GM23338 (cell line): ENCODE results near the gene MTERF2. TPM values are rescaled to one million over a fixed set of nuclear protein-coding genes. Genes with fewer than 3 reads are reported as not detected.
"Not testable (repeated sequence)": the region's sequence is repeated elsewhere in the genome, so short reads cannot be mapped to it uniquely, and the experiment has no call there.

Source experiments
- ATAC-seq: fragments of 200-7000 bp; cut with Tn5 transposase; 3 replicates; pipeline ENCODE4 v1.9.1; 2020
- DNase-seq: peaks from one replicate; pipeline ENCODE4 v3.0.0-alpha.2; 2015; ENCODE audit warnings: low spot score
- H2AFZ ChIP-seq: fragments of 200-600 bp; sonication (generic); 2 replicates; pipeline ENCODE4 v1.8.0; 2016; ENCODE audit warnings: antibody characterized with exemption, mild to moderate bottlenecking, moderate library complexity
- H3F3A ChIP-seq: fragments of 200-600 bp; sonication (generic); replicated peaks from 2 replicates; pipeline ENCODE4 v1.8.0; 2017; ENCODE audit warnings: antibody characterized with exemption, mixed run types, low read depth
- H3K27ac ChIP-seq: fragments of 200-600 bp; sonication (generic); 2 replicates; pipeline ENCODE4 v1.6.1; 2016; ENCODE audit warnings: low read depth
- H3K27me3 ChIP-seq: fragments of 200-600 bp; sonication (generic); 2 replicates; pipeline ENCODE4 v1.8.0; 2016; ENCODE audit warnings: mild to moderate bottlenecking, mixed run types, moderate library complexity; ENCODE audit not compliant: insufficient read depth
- H3K36me3 ChIP-seq: fragments of 200-600 bp; sonication (generic); 2 replicates; pipeline ENCODE4 v1.8.0; 2016; ENCODE audit warnings: mild to moderate bottlenecking; ENCODE audit not compliant: insufficient read depth
- H3K4me1 ChIP-seq: fragments of 200-600 bp; sonication (generic); 2 replicates; pipeline ENCODE4 v1.8.0; 2016; ENCODE audit warnings: mild to moderate bottlenecking, moderate library complexity; ENCODE audit not compliant: insufficient read depth
- H3K4me2 ChIP-seq: fragments of 200-600 bp; sonication (generic); 2 replicates; pipeline ENCODE4 v1.7.1; 2017; ENCODE audit warnings: mixed run types
- H3K4me3 ChIP-seq: fragments of 200-600 bp; sonication (generic); 2 replicates; pipeline ENCODE4 v1.6.1; 2016; ENCODE audit warnings: mixed run types
- H3K79me2 ChIP-seq: fragments of 200-600 bp; sonication (generic); replicated peaks from 2 replicates; pipeline ENCODE4 v1.8.0; 2017; ENCODE audit warnings: mild to moderate bottlenecking; ENCODE audit not compliant: insufficient read depth
- H3K9me2 ChIP-seq: fragments of 200-600 bp; sonication (generic); 2 replicates; pipeline ENCODE4 v1.8.0; 2017; ENCODE audit not compliant: insufficient read depth
- H4K20me1 ChIP-seq: fragments of 200-600 bp; sonication (generic); replicated peaks from 2 replicates; pipeline ENCODE4 v1.8.0; 2017; ENCODE audit warnings: mild to moderate bottlenecking; ENCODE audit not compliant: insufficient read depth
- H3K27ac Mint-ChIP-seq: 2 replicates; pipeline ENCODE4 v1.8.0; 2020; ENCODE audit warnings: inconsistent platforms, mild to moderate bottlenecking, moderate library complexity, mixed read lengths
- H3K27me3 Mint-ChIP-seq: 3 replicates; pipeline ENCODE4 v1.8.0; 2022; ENCODE audit warnings: low read depth, mild to moderate bottlenecking, moderate library complexity, mixed read lengths, inconsistent platforms; ENCODE audit not compliant: insufficient read depth, poor library complexity
- H3K36me3 Mint-ChIP-seq: 3 replicates; pipeline ENCODE4 v1.8.0; 2021; ENCODE audit warnings: low read depth, mild to moderate bottlenecking, inconsistent platforms, moderate library complexity, mixed read lengths
- H3K4me1 Mint-ChIP-seq: 3 replicates; pipeline ENCODE4 v1.8.0; 2020; ENCODE audit warnings: mild to moderate bottlenecking, inconsistent platforms, mixed read lengths
- H3K4me3 Mint-ChIP-seq: 3 replicates; pipeline ENCODE4 v1.8.0; 2021; ENCODE audit warnings: moderate library complexity, mild to moderate bottlenecking, inconsistent platforms, mixed read lengths
- H3K9me3 Mint-ChIP-seq: 3 replicates; pipeline ENCODE4 v1.8.0; 2020; ENCODE audit warnings: moderate library complexity, mild to moderate bottlenecking, inconsistent platforms, mixed read lengths
- CREB1 ChIP-seq: fragments of 250-450 bp; sonication (Bioruptor Pico); IDR thresholded peaks from 2 replicates; pipeline ENCODE4 v1.5.0; 2020; ENCODE audit warnings: low read depth, mild to moderate bottlenecking, moderate library complexity
- EZH2 ChIP-seq: fragments of 200-600 bp; sonication (generic); IDR thresholded peaks from one replicate; pipeline ENCODE4 v1.8.0; 2017; ENCODE audit warnings: antibody characterized with exemption, mild to moderate bottlenecking, low read depth; ENCODE audit not compliant: unreplicated experiment
- polyA plus RNA-seq: library from polyadenylated mRNA; unstranded; fragments of >200 nt; fragmentation: Nextera tagmentation; extraction: Ambion mirVana; gene quantifications from 2 replicates; pipeline ENCODE4 v1.2.1, GENCODE V29; 2016
- total RNA-seq: library from RNA; depleted of rRNA; stranded (reverse); fragments of >200 nt; shearing (Covaris generic); gene quantifications from 2 replicates; pipeline ENCODE4 v1.2.3, GENCODE V29; 2014
- TF ChIP-seq, protein P1 (sequence below), 2 experiments: fragments of 200-600 bp in 1 of 2; sonication (generic) in 1 of 2; conservative IDR thresholded peaks; 2 replicates each; pipeline versions ENCODE4 v1.5.1 to v1.6.1; 2016 to 2017; ENCODE audit warnings: antibody characterized with exemption in 2 of 2, low read depth in 2 of 2, mild to moderate bottlenecking in 2 of 2, moderate library complexity in 1 of 2
- TF ChIP-seq, protein P2 (sequence below): IDR thresholded peaks from 2 replicates; pipeline ENCODE4 v1.6.1; 2016; ENCODE audit warnings: antibody characterized with exemption

MTERF2 gene
- total and polyA plus RNA-seq, 2 experiments from 2014 or later: 9.2 to 11.0 TPM

DNA sequence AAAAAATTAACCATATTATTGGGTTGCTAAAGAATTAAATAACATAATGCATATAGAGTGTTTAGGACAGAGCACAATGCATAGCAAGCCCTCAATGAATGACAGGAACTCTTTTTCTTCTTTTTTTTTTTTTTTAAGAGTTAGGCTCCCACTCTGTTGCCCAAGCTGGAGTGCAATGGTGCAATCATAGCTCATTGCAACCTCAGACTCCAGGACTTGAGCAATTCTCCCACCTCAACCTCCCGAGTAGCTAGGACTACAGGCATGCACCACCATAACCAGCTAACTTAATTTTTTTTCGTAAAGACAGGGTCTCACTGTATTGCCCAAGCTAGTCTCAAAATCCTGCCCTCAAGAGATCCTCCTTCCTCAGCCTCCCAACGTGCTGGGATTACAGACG is 20.5 kb upstream of the MTERF2 start:
- Mint-ChIP-seq H3K9me3 (no peaks in the 10 kb centered on the region), H3K4me3 (no peak overlapping the region), H3K36me3 (peaks cover 5% of the 10 kb centered on the region; the same call in 2 of the 3 replicates), H3K27me3 (no peaks in the 10 kb centered on the region), H3K4me1 (no peaks in the 10 kb centered on the region), H3K27ac (no peak overlapping the region)
- Histone ChIP-seq H3K36me3 (0 out of 2 replicates have a peak, but pooled peaks cover 4% of the 10 kb centered on the region), H3K4me2 (no peak overlapping the region), H3K9me2 (no peaks in the 10 kb centered on the region), H3K27ac (no peak overlapping the region), H3K27me3 (no peaks in the 10 kb centered on the region), H2AFZ (no peak overlapping the region), H3K4me1 (no peaks in the 10 kb centered on the region), H3K4me3 (no peak overlapping the region), H4K20me1 (peaks cover 3% of the 10 kb centered on the region; the same call in 1 of the 2 replicates), H3K79me2 (no peaks in the 10 kb centered on the region), H3F3A (no peaks in the 10 kb centered on the region)
- DNase-seq (no peak), ATAC-seq (no peak)
- TF ChIP-seq EZH2 (no peak), CREB1 (CRISPR knock-in tag) (no peak)

DNA sequence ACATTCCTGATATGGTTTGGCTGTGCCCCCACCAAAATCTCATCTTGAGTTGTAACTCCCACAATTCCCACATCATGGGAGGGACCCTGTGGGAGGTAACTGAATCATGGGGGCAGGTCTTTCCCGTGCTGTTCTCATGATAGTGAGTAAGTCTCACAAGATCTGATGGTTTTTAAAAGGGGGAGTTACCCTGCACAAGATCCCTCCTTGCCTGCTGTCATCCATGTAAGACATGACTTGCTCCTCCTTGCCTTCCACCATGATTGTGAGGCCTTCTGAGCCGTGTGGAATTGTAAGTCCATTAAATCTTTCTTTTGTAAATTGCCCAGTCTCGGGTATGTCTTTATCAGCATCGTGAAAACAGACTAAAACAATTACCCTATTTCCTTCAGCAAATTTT is 15.7 kb upstream of the MTERF2 start:
- H3K4me1 Mint-ChIP-seq, H3K9me3 Mint-ChIP-seq, H3K36me3 Mint-ChIP-seq, ATAC-seq, H2AFZ ChIP-seq, H3K4me2 ChIP-seq, H3F3A ChIP-seq, DNase-seq, H3K27me3 ChIP-seq, H3K4me3 ChIP-seq, H3K79me2 ChIP-seq, H3K36me3 ChIP-seq, H3K4me1 ChIP-seq, H3K9me2 ChIP-seq, H4K20me1 ChIP-seq, H3K4me3 Mint-ChIP-seq, H3K27ac ChIP-seq, H3K27me3 Mint-ChIP-seq, H3K27ac Mint-ChIP-seq: not testable (repeated sequence)

DNA sequence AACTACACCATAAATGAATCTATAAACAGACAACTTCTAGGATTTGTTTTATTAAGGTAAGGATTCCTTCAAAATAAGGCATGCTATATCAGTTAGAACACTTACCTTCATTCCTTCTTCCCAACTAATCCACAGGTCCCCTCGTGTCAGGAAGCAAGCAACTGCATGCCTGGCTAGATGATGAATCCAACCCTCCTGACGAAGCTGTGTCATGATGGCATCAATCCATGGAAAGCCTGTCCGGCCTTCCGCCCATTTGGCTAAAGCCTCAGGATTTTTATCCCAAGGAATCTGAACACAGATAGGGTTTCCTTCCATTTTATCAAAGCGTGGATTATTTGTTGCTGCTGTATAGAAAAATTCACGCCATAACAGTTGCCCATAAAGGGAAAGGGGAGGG is 12.5 kb upstream of the MTERF2 start:
- Histone ChIP-seq H3K9me2 (no peaks in the 10 kb centered on the region), H3K79me2 (no peaks in the 10 kb centered on the region), H3K27ac (no peak overlapping the region), H3F3A (no peaks in the 10 kb centered on the region), H3K27me3 (no peaks in the 10 kb centered on the region), H4K20me1 (no peaks in the 10 kb centered on the region), H3K36me3 (no peaks in the 10 kb centered on the region; the same call in 1 of the 2 replicates), H3K4me1 (no peaks in the 10 kb centered on the region), H2AFZ (no peak overlapping the region), H3K4me2 (no peak overlapping the region), H3K4me3 (no peak overlapping the region)
- no peak overlapping the region for H3K27ac Mint-ChIP-seq
- H3K4me1 Mint-ChIP-seq: no peaks in the 10 kb centered on the region
- H3K27me3 Mint-ChIP-seq: peaks cover 2% of the 10 kb centered on the region
- H3K9me3 Mint-ChIP-seq: no peaks in the 10 kb centered on the region
- peaks cover 21% of the 10 kb centered on the region for H3K36me3 Mint-ChIP-seq
- DNase-seq (no peak), ATAC-seq (no peak)
- no peak overlapping the region for H3K4me3 Mint-ChIP-seq
- TF ChIP-seq, protein P1, sequence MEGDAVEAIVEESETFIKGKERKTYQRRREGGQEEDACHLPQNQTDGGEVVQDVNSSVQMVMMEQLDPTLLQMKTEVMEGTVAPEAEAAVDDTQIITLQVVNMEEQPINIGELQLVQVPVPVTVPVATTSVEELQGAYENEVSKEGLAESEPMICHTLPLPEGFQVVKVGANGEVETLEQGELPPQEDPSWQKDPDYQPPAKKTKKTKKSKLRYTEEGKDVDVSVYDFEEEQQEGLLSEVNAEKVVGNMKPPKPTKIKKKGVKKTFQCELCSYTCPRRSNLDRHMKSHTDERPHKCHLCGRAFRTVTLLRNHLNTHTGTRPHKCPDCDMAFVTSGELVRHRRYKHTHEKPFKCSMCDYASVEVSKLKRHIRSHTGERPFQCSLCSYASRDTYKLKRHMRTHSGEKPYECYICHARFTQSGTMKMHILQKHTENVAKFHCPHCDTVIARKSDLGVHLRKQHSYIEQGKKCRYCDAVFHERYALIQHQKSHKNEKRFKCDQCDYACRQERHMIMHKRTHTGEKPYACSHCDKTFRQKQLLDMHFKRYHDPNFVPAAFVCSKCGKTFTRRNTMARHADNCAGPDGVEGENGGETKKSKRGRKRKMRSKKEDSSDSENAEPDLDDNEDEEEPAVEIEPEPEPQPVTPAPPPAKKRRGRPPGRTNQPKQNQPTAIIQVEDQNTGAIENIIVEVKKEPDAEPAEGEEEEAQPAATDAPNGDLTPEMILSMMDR (conservative IDR thresholded peaks at IDR 0.05; ENCODE audit: low read depth in 2 of 2): no peak

DNA sequence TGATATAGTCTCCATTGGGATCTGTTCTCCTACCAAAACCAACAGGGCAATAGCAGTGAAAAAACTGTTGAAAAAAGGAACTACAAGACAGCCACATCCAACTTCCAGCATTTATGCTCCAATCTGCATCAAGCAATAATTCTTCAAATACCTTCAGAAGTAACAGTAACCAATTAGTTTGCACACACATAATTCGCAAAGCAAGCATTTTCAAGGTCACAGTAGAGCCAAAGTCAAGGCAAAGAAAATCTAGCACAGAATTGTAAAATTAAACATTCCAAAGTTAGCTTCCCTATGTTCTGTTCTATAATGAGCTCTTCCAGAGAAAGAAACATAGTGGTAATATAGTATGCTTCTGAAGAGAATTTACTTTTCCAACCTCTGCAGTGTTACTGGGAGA is 11.0 kb upstream of the MTERF2 start:
- H3K27me3 Mint-ChIP-seq: peaks cover 2% of the 10 kb centered on the region
- H3K9me2 ChIP-seq: no peaks in the 10 kb centered on the region
- H3K4me1 ChIP-seq: no peaks in the 10 kb centered on the region
- no peak overlapping the region for H2AFZ ChIP-seq
- H3F3A ChIP-seq: no peaks in the 10 kb centered on the region
- no peak overlapping the region for H3K4me2 ChIP-seq
- no peaks in the 10 kb centered on the region; the same call in 1 of the 2 replicates for H3K36me3 ChIP-seq
- H3K79me2 ChIP-seq: no peaks in the 10 kb centered on the region
- DNase-seq: no peak
- no peak overlapping the region for H3K4me3 ChIP-seq
- H3K27ac Mint-ChIP-seq: no peak overlapping the region
- no peaks in the 10 kb centered on the region for H3K4me1 Mint-ChIP-seq
- no peaks in the 10 kb centered on the region for H3K27me3 ChIP-seq
- peaks cover 20% of the 10 kb centered on the region for H3K36me3 Mint-ChIP-seq
- no peak overlapping the region for H3K27ac ChIP-seq
- H3K9me3 Mint-ChIP-seq: no peaks in the 10 kb centered on the region
- ATAC-seq: no peak
- no peaks in the 10 kb centered on the region for H4K20me1 ChIP-seq
- H3K4me3 Mint-ChIP-seq: no peak overlapping the region
- TF ChIP-seq EZH2: no peak
- TF ChIP-seq, protein P2, sequence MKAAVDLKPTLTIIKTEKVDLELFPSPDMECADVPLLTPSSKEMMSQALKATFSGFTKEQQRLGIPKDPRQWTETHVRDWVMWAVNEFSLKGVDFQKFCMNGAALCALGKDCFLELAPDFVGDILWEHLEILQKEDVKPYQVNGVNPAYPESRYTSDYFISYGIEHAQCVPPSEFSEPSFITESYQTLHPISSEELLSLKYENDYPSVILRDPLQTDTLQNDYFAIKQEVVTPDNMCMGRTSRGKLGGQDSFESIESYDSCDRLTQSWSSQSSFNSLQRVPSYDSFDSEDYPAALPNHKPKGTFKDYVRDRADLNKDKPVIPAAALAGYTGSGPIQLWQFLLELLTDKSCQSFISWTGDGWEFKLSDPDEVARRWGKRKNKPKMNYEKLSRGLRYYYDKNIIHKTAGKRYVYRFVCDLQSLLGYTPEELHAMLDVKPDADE: no peak
